Measurements from ENCODE around the gene NDUFB10. TPM values are rescaled to one million over a fixed set of nuclear protein-coding genes. Genes with fewer than 3 reads are reported as not detected.
"Not testable (repeated sequence)": the region's sequence is repeated elsewhere in the genome, so short reads cannot be mapped to it uniquely, and the experiment has no call there.

NDUFB10 gene
- total RNA-seq, 1 donor from 2014 or later = 95.0 TPM

GRCh38 chr16:1953734-1954133 lies 5.6 kb upstream of the NDUFB10 start:
- DNase-seq (ENCODE audit: low spot score in 2 of 2, unreplicated experiment in 2 of 2) = no peak
- TF ChIP-seq CTCF (IDR thresholded peaks at IDR 0.05; ENCODE audit: unreplicated experiment) = no peak
- Mint-ChIP-seq H3K36me3 (no peaks in the 10 kb centered on the region), H3K27ac (no peak overlapping the region), H3K27me3 (ENCODE audit: low read depth) (no peaks in the 10 kb centered on the region), H3K4me1 (no peaks in the 10 kb centered on the region), H3K4me3 (no peak overlapping the region), H3K9me3 (no peaks in the 10 kb centered on the region)

- peaks cover 14% of the 10 kb centered on the region for H3K4me1 Mint-ChIP-seq
- H3K4me3 Mint-ChIP-seq; H3K36me3 Mint-ChIP-seq; H3K27me3 Mint-ChIP-seq (ENCODE audit: low read depth); H3K27ac Mint-ChIP-seq; H3K9me3 Mint-ChIP-seq; DNase-seq (ENCODE audit: low spot score in 2 of 2, unreplicated experiment in 2 of 2): not testable (repeated sequence)
Measured at GRCh38 chr16:1957434-1958142, 1.8 kb upstream of the NDUFB10 start.

DNA sequence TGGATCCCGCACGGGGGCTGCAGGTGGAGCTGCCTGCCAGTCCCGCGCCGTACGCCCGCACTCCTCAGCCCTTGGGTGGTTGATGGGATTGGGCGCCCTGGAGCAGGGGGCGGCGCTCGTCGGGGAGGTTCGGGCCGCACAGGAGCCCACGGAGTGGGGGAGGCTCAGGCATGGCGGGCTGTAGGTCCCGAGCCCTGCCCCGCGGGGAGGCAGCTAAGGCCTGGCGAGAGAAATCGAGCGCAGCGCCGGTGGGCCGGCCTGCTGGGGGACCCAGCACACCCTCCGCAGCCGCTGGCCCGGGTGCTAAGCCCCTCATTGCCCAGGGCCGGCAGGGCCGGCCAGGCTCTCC lies 1.2 kb upstream of the NDUFB10 start:
- H3K4me3 Mint-ChIP-seq; H3K27ac Mint-ChIP-seq; DNase-seq (ENCODE audit: low spot score in 2 of 2, unreplicated experiment in 2 of 2); H3K27me3 Mint-ChIP-seq (ENCODE audit: low read depth); H3K36me3 Mint-ChIP-seq; H3K9me3 Mint-ChIP-seq: not testable (repeated sequence)
- H3K4me1 Mint-ChIP-seq = peaks cover 18% of the 10 kb centered on the region

GRCh38 chr16:1958715-1959268 lies 546 bp upstream of the NDUFB10 start:
- Mint-ChIP-seq H3K4me3 (peak overlapping the region; percentile 61), H3K9me3 (no peaks in the 10 kb centered on the region), H3K27ac (peak overlapping the region; percentile 56), H3K4me1 (peaks cover 25% of the 10 kb centered on the region), H3K36me3 (peaks cover 5% of the 10 kb centered on the region), H3K27me3 (ENCODE audit: low read depth) (no peaks in the 10 kb centered on the region)
- TF ChIP-seq CTCF (IDR thresholded peaks at IDR 0.05; ENCODE audit: unreplicated experiment) = no peak
- no peak for DNase-seq (ENCODE audit: low spot score in 2 of 2, unreplicated experiment in 2 of 2)

DNA sequence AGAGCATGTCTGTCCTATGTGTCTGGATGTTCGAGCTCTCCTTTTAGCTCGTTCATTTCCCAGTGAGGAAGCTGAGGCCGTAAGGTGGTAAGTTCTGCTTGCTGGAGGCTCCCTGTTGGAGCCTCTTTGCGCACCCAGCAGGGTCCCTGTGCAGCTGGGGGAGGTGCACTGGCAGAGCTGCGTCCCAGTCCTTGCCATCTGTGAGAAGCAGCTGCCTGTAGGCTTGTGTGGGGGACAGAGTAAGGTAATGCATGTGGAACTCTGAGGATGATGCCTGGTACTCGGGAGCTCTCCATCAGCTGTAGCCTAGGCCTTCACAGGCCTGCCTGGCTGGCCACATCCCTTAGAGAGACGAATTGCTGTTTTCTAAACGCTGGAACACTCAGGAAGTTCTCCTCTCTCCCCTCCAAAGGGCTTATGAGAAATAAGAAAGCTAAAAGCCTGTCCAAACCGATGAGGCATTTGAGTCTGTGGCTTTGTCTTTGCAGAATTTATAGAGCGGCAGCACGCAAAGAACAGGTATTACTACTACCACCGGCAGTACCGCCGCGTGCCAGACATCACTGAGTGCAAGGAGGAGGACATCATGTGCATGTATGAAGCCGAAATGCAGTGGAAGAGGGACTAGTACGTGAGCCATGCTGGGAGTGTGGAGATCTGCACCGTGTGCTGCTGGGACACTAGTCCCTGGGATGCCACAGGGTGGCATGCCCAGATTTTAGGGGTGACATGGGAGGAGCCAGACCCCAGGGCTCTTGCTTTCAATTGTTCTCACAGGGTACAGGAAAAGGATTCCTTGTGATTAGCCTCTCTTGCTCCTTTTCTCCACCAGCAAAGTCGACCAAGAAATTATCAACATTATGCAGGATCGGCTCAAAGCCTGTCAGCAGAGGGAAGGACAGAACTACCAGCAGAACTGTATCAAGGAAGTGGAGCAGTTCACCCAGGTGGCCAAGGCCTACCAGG lies 1.6 kb downstream of the NDUFB10 start:
- no peaks in the 10 kb centered on the region for H3K27me3 Mint-ChIP-seq (ENCODE audit: low read depth)
- H3K27ac Mint-ChIP-seq = peak overlapping the region; percentile 92
- H3K36me3 Mint-ChIP-seq = peaks cover 6% of the 10 kb centered on the region
- TF ChIP-seq CTCF (IDR thresholded peaks at IDR 0.05; ENCODE audit: unreplicated experiment) = no peak
- peaks cover 34% of the 10 kb centered on the region for H3K4me1 Mint-ChIP-seq
- DNase-seq (ENCODE audit: low spot score in 2 of 2, unreplicated experiment in 2 of 2) = no peak
- H3K9me3 Mint-ChIP-seq = no peaks in the 10 kb centered on the region
- H3K4me3 Mint-ChIP-seq = peak overlapping the region; percentile 94

DNA sequence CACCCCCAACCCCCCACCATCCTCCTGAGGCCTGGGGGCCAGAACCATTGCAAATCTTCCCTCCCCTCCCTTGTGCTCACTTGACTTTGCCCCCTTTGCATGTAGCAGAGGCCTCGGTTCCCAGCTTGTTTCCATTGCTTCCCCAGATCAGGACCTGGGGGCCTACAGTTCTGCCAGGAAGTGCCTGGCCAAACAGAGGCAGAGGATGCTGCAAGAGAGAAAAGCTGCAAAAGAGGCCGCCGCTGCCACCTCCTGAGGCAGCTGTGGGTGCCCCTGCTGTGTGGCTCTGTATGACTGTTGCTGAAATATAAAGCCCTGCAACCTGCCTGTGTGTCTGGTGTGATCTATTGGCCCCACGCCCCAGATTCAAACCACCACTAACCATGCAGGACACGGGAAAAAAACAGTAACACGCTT lies 2.3 kb downstream of the NDUFB10 start:
- peaks cover 34% of the 10 kb centered on the region for H3K4me1 Mint-ChIP-seq
- TF ChIP-seq CTCF (IDR thresholded peaks at IDR 0.05; ENCODE audit: unreplicated experiment) = no peak
- H3K36me3 Mint-ChIP-seq = peaks cover 6% of the 10 kb centered on the region
- no peaks in the 10 kb centered on the region for H3K9me3 Mint-ChIP-seq
- H3K4me3 Mint-ChIP-seq = peak overlapping the region; percentile 93
- no peaks in the 10 kb centered on the region for H3K27me3 Mint-ChIP-seq (ENCODE audit: low read depth)
- H3K27ac Mint-ChIP-seq = peak overlapping the region; percentile 50
- DNase-seq (ENCODE audit: low spot score in 2 of 2, unreplicated experiment in 2 of 2) = no peak

DNA sequence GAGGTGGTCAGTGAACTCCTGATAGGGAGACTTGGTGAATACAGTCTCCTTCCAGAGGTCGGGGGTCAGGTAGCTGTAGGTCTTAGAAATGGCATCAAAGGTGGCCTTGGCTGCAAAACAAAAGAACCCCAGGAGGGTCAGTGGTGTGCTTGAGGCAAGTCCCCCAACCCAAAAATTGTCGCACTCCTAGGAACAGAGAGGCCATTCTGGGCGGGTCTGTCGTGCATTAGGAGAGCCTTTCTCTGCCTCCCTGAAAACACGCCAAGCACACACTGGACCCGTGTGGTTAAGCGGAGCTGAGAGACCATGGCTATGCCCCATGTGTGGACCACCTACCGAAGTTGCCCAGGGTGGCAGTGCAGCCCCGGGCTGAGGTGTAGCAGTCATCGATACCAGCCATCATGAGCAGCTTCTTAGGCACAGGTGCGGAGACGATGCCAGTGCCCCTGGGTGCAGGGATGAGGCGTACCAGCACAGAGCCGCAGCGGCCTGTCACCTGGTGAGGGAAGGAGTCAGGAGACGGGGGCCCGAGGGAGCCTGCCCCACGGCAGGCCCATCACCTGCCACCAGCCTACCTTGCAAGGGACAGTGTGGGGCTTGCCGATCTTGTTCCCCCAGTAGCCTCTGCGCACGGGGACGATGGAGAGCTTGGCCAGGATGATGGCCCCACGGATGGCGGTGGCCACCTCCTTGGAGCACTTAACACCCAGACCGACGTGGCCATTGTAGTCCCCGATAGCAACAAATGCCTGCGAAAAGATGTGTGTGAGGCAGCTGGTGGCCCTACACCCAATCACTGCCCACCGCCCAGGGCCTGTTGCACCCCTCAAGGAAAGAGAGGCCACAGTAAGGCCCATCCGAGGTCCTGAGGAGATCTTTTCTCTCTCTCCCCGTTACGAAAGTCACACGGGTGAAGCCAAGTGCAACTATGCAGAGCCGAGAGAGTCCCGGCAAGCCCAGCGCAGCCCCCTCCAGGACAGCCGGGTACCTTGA lies 3.1 kb downstream of the NDUFB10 start:
- H3K4me1 Mint-ChIP-seq = peaks cover 34% of the 10 kb centered on the region
- H3K4me3 Mint-ChIP-seq = peak overlapping the region; percentile 93
- H3K9me3 Mint-ChIP-seq; H3K36me3 Mint-ChIP-seq; DNase-seq (ENCODE audit: low spot score in 2 of 2, unreplicated experiment in 2 of 2); H3K27me3 Mint-ChIP-seq (ENCODE audit: low read depth): not testable (repeated sequence)
- H3K27ac Mint-ChIP-seq = peak overlapping the region; percentile 88
